Measurements from ENCODE around the gene AMIGO2. TPM values are rescaled to one million over a fixed set of nuclear protein-coding genes. Genes with fewer than 3 reads are reported as not detected.

Gene AMIGO2
- total RNA-seq, 1 experiment from 2014 or later: 6.5 TPM

GRCh38 chr12:47032644-47033043, 47.1 kb downstream of the AMIGO2 start:
- peaks cover 30% of the 10 kb centered on the region for H3K4me1 Mint-ChIP-seq
- POLR2A ChIA-PET: no interaction called here
- no peak for TF ChIP-seq HMGXB4 (CRISPR knock-in tag; IDR thresholded peaks at IDR 0.05)
- TF ChIP-seq CTCF (IDR thresholded peaks at IDR 0.05): peak; percentile 28; the same call in 1 of the 2 replicates

GRCh38 chr12:47029903-47030302, 49.9 kb downstream of the AMIGO2 start:
- CTCF ChIA-PET: no interaction called here
- no peaks in the 10 kb centered on the region for H3K9me3 Mint-ChIP-seq
- POLR2A ChIA-PET: no interaction called here
- H3K27ac Mint-ChIP-seq: no peak overlapping the region
- DNase-seq (ENCODE audit: low spot score): no peak
- peaks cover 24% of the 10 kb centered on the region for H3K4me1 Mint-ChIP-seq
- no peak overlapping the region for H3K4me3 Mint-ChIP-seq
- H3K27me3 Mint-ChIP-seq (ENCODE audit: low read depth): peaks cover 6% of the 10 kb centered on the region; the same call in 1 of the 2 replicates
- no peaks in the 10 kb centered on the region for H3K36me3 Mint-ChIP-seq
- ATAC-seq: no peak
- TF ChIP-seq HMGA2 (CRISPR knock-in tag; IDR thresholded peaks at IDR 0.05): no peak
- TF ChIP-seq ZBTB21 (CRISPR knock-in tag; IDR thresholded peaks at IDR 0.05; ENCODE audit: borderline replicate concordance): no peak
- no peak for TF ChIP-seq ELF4 (CRISPR knock-in tag; IDR thresholded peaks at IDR 0.05; ENCODE audit: low read depth)
- TF ChIP-seq ZNF219 (CRISPR knock-in tag; IDR thresholded peaks at IDR 0.05; ENCODE audit: borderline replicate concordance): no peak
- no peak for TF ChIP-seq ZNF423 (CRISPR knock-in tag; IDR thresholded peaks at IDR 0.05)
- no peak for TF ChIP-seq NR1H2 (CRISPR knock-in tag; IDR thresholded peaks at IDR 0.05)
- no peak for TF ChIP-seq ZNF671 (CRISPR knock-in tag; IDR thresholded peaks at IDR 0.05)
- no peak for TF ChIP-seq ATF2 (CRISPR knock-in tag; IDR thresholded peaks at IDR 0.05; ENCODE audit: borderline replicate concordance, low read depth)
- no peak for TF ChIP-seq ATF6 (CRISPR knock-in tag; IDR thresholded peaks at IDR 0.05)
- TF ChIP-seq CTCF (IDR thresholded peaks at IDR 0.05): no peak
- no peak for TF ChIP-seq TCF7 (CRISPR knock-in tag; IDR thresholded peaks at IDR 0.05; ENCODE audit: low read depth)
- no peak for TF ChIP-seq CREM (CRISPR knock-in tag; IDR thresholded peaks at IDR 0.05)
- TF ChIP-seq SMAD3 (CRISPR knock-in tag; IDR thresholded peaks at IDR 0.05; ENCODE audit: borderline replicate concordance): no peak
- TF ChIP-seq TEAD1 (CRISPR knock-in tag; IDR thresholded peaks at IDR 0.05): no peak
- TF ChIP-seq FOXP1 (CRISPR knock-in tag; IDR thresholded peaks at IDR 0.05; ENCODE audit: borderline replicate concordance): no peak
- no peak for TF ChIP-seq IRF1 (CRISPR knock-in tag; IDR thresholded peaks at IDR 0.05)
- TF ChIP-seq PRDM15 (CRISPR knock-in tag; IDR thresholded peaks at IDR 0.05): no peak
- TF ChIP-seq ZSCAN18 (CRISPR knock-in tag; IDR thresholded peaks at IDR 0.05): no peak

More at GRCh38 chr12:47032644-47033043, 47.1 kb downstream of the AMIGO2 start:
- DNase-seq (ENCODE audit: low spot score) (no peak), ATAC-seq (peak; percentile 66)
- H3K36me3 Mint-ChIP-seq: no peaks in the 10 kb centered on the region
- no peaks in the 10 kb centered on the region for H3K9me3 Mint-ChIP-seq
- CTCF ChIA-PET: interaction anchor here (0.6 to 4.5 kb wide), 26 partner anchors 8 to 1697 kb away, joined by 3 to 64 read pairs (median 4); no protein-coding TSS in a partner anchor
- H3K27ac Mint-ChIP-seq: no peak overlapping the region
- no peak overlapping the region for H3K4me3 Mint-ChIP-seq
- no peaks in the 10 kb centered on the region for H3K27me3 Mint-ChIP-seq (ENCODE audit: low read depth)
